Right lung (tissue), 5 donors: Measurements from ENCODE around the gene NOS3. TPM values are rescaled to one million over a fixed set of nuclear protein-coding genes. Genes with fewer than 3 reads are reported as not detected.
"Not testable (repeated sequence)": the region's sequence is repeated elsewhere in the genome, so short reads cannot be mapped to it uniquely, and the experiment has no call there.

Experiments used
- DNase-seq, 2 donors: peaks; one replicate each; pipeline ENCODE4 v3.0.0-alpha.2; 2013
- polyA plus RNA-seq, 5 donors: library from polyadenylated mRNA; unstranded; fragments of 120-200 nt; gene quantifications; one replicate each; pipeline versions ENCODE4 v1.2.1 to v1.2.3, GENCODE V29; 2013; ENCODE audit warnings: inconsistent platforms in 1 of 5, low replicate concordance in 1 of 5; ENCODE audit not compliant: insufficient read length in 5 of 5, insufficient read depth in 1 of 5

NOS3 gene
- polyA plus RNA-seq, 5 donors, result 5.4 to 11.8 (median 7.5) TPM

- no peak for DNase-seq
These were observed 25.7 kb downstream of the NOS3 start for GRCh38 chr7:151016505-151016904.

GRCh38 chr7:151016942-151017341, 26.1 kb downstream of the NOS3 start:
- no peak for DNase-seq

GRCh38 chr7:151017370-151017952, 26.6 kb downstream of the NOS3 start:
- DNase-seq, result no peak

GRCh38 chr7:151017953-151018420, 27.2 kb downstream of the NOS3 start:
- DNase-seq, result no peak

GRCh38 chr7:151018421-151019129, 27.8 kb downstream of the NOS3 start:
- DNase-seq, result peak; percentile 66

GRCh38 chr7:151019130-151019447, 28.3 kb downstream of the NOS3 start:
- no peak for DNase-seq

- no peak for DNase-seq
These were observed 29.4 kb downstream of the NOS3 start for GRCh38 chr7:151020231-151020630.

- no peak for DNase-seq
These were observed 32.4 kb downstream of the NOS3 start for GRCh38 chr7:151023232-151023631.

GRCh38 chr7:151024435-151025056, 33.7 kb downstream of the NOS3 start, which contains the start of gene ATG9B:
Gene ATG9B (minus strand): TSS chr7:151024494. CDS start chr7:151024423, 71 bp downstream.
- DNase-seq, result no peak

- no peak for DNase-seq
These were observed 35.3 kb downstream of the NOS3 start for GRCh38 chr7:151025924-151026671.

- not testable (repeated sequence) for DNase-seq
These were observed 36.2 kb downstream of the NOS3 start for GRCh38 chr7:151026771-151027727.

GRCh38 chr7:151027728-151028130, 36.9 kb downstream of the NOS3 start:
- DNase-seq, result not testable (repeated sequence)

GRCh38 chr7:151028131-151028947, 37.5 kb downstream of the NOS3 start, which contains the start of gene ABCB8:
Gene ABCB8 (plus strand): TSS chr7:151028450. CDS start chr7:151028516, 66 bp downstream.
- peak; percentile 99 to 100 for DNase-seq

GRCh38 chr7:151028948-151029501, 38.2 kb downstream of the NOS3 start:
- DNase-seq, result no peak

GRCh38 chr7:151031011-151031410, 40.2 kb downstream of the NOS3 start:
- no peak for DNase-seq

- DNase-seq, result no peak
These were observed 42.4 kb downstream of the NOS3 start for GRCh38 chr7:151032936-151033863.

GRCh38 chr7:151033864-151034249, 43.0 kb downstream of the NOS3 start:
- no peak for DNase-seq

- no peak for DNase-seq
These were observed 43.7 kb downstream of the NOS3 start for GRCh38 chr7:151034312-151035025.
